GM23338 (cell line): ENCODE data around the gene ADAM10. TPM values are rescaled to one million over a fixed set of nuclear protein-coding genes. Genes with fewer than 3 reads are reported as not detected.

Experiments
- ATAC-seq: fragments of 200-7000 bp; cut with Tn5 transposase; 3 replicates; pipeline ENCODE4 v1.9.1; 2020
- DNase-seq: peaks from one replicate; pipeline ENCODE4 v3.0.0-alpha.2; 2015; ENCODE audit warnings: low spot score
- H2AFZ ChIP-seq: fragments of 200-600 bp; sonication (generic); 2 replicates; pipeline ENCODE4 v1.8.0; 2016; ENCODE audit warnings: antibody characterized with exemption, mild to moderate bottlenecking, moderate library complexity
- H3F3A ChIP-seq: fragments of 200-600 bp; sonication (generic); replicated peaks from 2 replicates; pipeline ENCODE4 v1.8.0; 2017; ENCODE audit warnings: antibody characterized with exemption, mixed run types, low read depth
- H3K27ac ChIP-seq: fragments of 200-600 bp; sonication (generic); 2 replicates; pipeline ENCODE4 v1.6.1; 2016; ENCODE audit warnings: low read depth
- H3K27me3 ChIP-seq: fragments of 200-600 bp; sonication (generic); 2 replicates; pipeline ENCODE4 v1.8.0; 2016; ENCODE audit warnings: mild to moderate bottlenecking, mixed run types, moderate library complexity; ENCODE audit not compliant: insufficient read depth
- H3K36me3 ChIP-seq: fragments of 200-600 bp; sonication (generic); 2 replicates; pipeline ENCODE4 v1.8.0; 2016; ENCODE audit warnings: mild to moderate bottlenecking; ENCODE audit not compliant: insufficient read depth
- H3K4me1 ChIP-seq: fragments of 200-600 bp; sonication (generic); 2 replicates; pipeline ENCODE4 v1.8.0; 2016; ENCODE audit warnings: mild to moderate bottlenecking, moderate library complexity; ENCODE audit not compliant: insufficient read depth
- H3K4me2 ChIP-seq: fragments of 200-600 bp; sonication (generic); 2 replicates; pipeline ENCODE4 v1.7.1; 2017; ENCODE audit warnings: mixed run types
- H3K4me3 ChIP-seq: fragments of 200-600 bp; sonication (generic); 2 replicates; pipeline ENCODE4 v1.6.1; 2016; ENCODE audit warnings: mixed run types
- H3K79me2 ChIP-seq: fragments of 200-600 bp; sonication (generic); replicated peaks from 2 replicates; pipeline ENCODE4 v1.8.0; 2017; ENCODE audit warnings: mild to moderate bottlenecking; ENCODE audit not compliant: insufficient read depth
- H3K9me2 ChIP-seq: fragments of 200-600 bp; sonication (generic); 2 replicates; pipeline ENCODE4 v1.8.0; 2017; ENCODE audit not compliant: insufficient read depth
- H4K20me1 ChIP-seq: fragments of 200-600 bp; sonication (generic); replicated peaks from 2 replicates; pipeline ENCODE4 v1.8.0; 2017; ENCODE audit warnings: mild to moderate bottlenecking; ENCODE audit not compliant: insufficient read depth
- H3K27ac Mint-ChIP-seq: 2 replicates; pipeline ENCODE4 v1.8.0; 2020; ENCODE audit warnings: inconsistent platforms, mild to moderate bottlenecking, moderate library complexity, mixed read lengths
- H3K27me3 Mint-ChIP-seq: 3 replicates; pipeline ENCODE4 v1.8.0; 2022; ENCODE audit warnings: low read depth, mild to moderate bottlenecking, moderate library complexity, mixed read lengths, inconsistent platforms; ENCODE audit not compliant: insufficient read depth, poor library complexity
- H3K36me3 Mint-ChIP-seq: 3 replicates; pipeline ENCODE4 v1.8.0; 2021; ENCODE audit warnings: low read depth, mild to moderate bottlenecking, inconsistent platforms, moderate library complexity, mixed read lengths
- H3K4me1 Mint-ChIP-seq: 3 replicates; pipeline ENCODE4 v1.8.0; 2020; ENCODE audit warnings: mild to moderate bottlenecking, inconsistent platforms, mixed read lengths
- H3K4me3 Mint-ChIP-seq: 3 replicates; pipeline ENCODE4 v1.8.0; 2021; ENCODE audit warnings: moderate library complexity, mild to moderate bottlenecking, inconsistent platforms, mixed read lengths
- H3K9me3 Mint-ChIP-seq: 3 replicates; pipeline ENCODE4 v1.8.0; 2020; ENCODE audit warnings: moderate library complexity, mild to moderate bottlenecking, inconsistent platforms, mixed read lengths
- EZH2 ChIP-seq: fragments of 200-600 bp; sonication (generic); IDR thresholded peaks from one replicate; pipeline ENCODE4 v1.8.0; 2017; ENCODE audit warnings: antibody characterized with exemption, mild to moderate bottlenecking, low read depth; ENCODE audit not compliant: unreplicated experiment
- JUNB ChIP-seq: IDR thresholded peaks from one replicate; pipeline ENCODE4 v1.6.1; 2016; ENCODE audit warnings: antibody characterized with exemption; ENCODE audit not compliant: unreplicated experiment
- ZNF331 ChIP-seq: fragments of 250-450 bp; sonication (Bioruptor Pico); IDR thresholded peaks from 2 replicates; pipeline ENCODE4 v1.5.0; 2020; ENCODE audit warnings: low read depth, mild to moderate bottlenecking, moderate library complexity
- ZNF462 ChIP-seq: fragments of 250-450 bp; sonication (Bioruptor Pico); IDR thresholded peaks from 2 replicates; pipeline ENCODE4 v1.5.0; 2020; ENCODE audit warnings: mild to moderate bottlenecking, moderate library complexity
- polyA plus RNA-seq: library from polyadenylated mRNA; unstranded; fragments of >200 nt; fragmentation: Nextera tagmentation; extraction: Ambion mirVana; gene quantifications from 2 replicates; pipeline ENCODE4 v1.2.1, GENCODE V29; 2016
- total RNA-seq: library from RNA; depleted of rRNA; stranded (reverse); fragments of >200 nt; shearing (Covaris generic); gene quantifications from 2 replicates; pipeline ENCODE4 v1.2.3, GENCODE V29; 2014

Gene ADAM10
- total and polyA plus RNA-seq, 2 experiments from 2014 or later, result 25.0 to 114 TPM

- no peak for TF ChIP-seq ZNF331
- no peak for TF ChIP-seq ZNF462 (CRISPR knock-in tag)
- TF ChIP-seq EZH2, result no peak
These were observed 49.7 kb downstream of the ADAM10 start (continued) for GRCh38 chr15:58699769-58700168.

- DNase-seq, result no peak
- no peak overlapping the region for H3K27ac Mint-ChIP-seq
- H3K9me2 ChIP-seq, result no peaks in the 10 kb centered on the region
- peaks cover 31% of the 10 kb centered on the region; the same call in 1 of the 2 replicates for H4K20me1 ChIP-seq
- H3K4me3 Mint-ChIP-seq, result no peak overlapping the region
- ATAC-seq, result no peak
- peaks cover 100% of the 10 kb centered on the region for H3K79me2 ChIP-seq
- H3K4me2 ChIP-seq, result no peak overlapping the region
- H3K4me1 Mint-ChIP-seq, result peaks cover 32% of the 10 kb centered on the region
- peaks cover 27% of the 10 kb centered on the region for H3K36me3 Mint-ChIP-seq
- peaks cover 11% of the 10 kb centered on the region for H3K27me3 Mint-ChIP-seq
- peaks cover 8% of the 10 kb centered on the region; the same call in 2 of the 3 replicates for H3K9me3 Mint-ChIP-seq
- H3K27me3 ChIP-seq, result no peaks in the 10 kb centered on the region
- H2AFZ ChIP-seq, result no peak overlapping the region
- H3K4me1 ChIP-seq, result peaks cover 20% of the 10 kb centered on the region
- H3K4me3 ChIP-seq, result no peak overlapping the region
- no peaks in the 10 kb centered on the region for H3F3A ChIP-seq
- no peak for TF ChIP-seq JUNB
- no peaks in the 10 kb centered on the region for H3K36me3 ChIP-seq
- H3K27ac ChIP-seq, result no peak overlapping the region
These were observed 50.4 kb downstream of the ADAM10 start for GRCh38 chr15:58698887-58699641.
